H1 (cell line): Measurements from ENCODE around the gene HS1BP3. TPM values are rescaled to one million over a fixed set of nuclear protein-coding genes. Genes with fewer than 3 reads are reported as not detected.

Source experiments
- CTCF ChIA-PET: fragments of 300-600 bp; sonication (Branson Sonifier 250); formaldehyde crosslinking; loops from one replicate; lab custom pipeline; 2021; ENCODE audit not compliant: partially characterized antibody; lab: Charles Lee
- POLR2A ChIA-PET: fragments of 300-600 bp; sonication (Branson Sonifier 250); formaldehyde crosslinking; loops from one replicate; lab custom pipeline; 2021; ENCODE audit warnings: inconsistent platforms; ENCODE audit not compliant: partially characterized antibody; lab: Charles Lee
- DNase-seq, 2 experiments: peaks; one replicate each; pipeline versions ENCODE4 v3.0.0 to v3.0.0-alpha.2; 2010 to 2022; ENCODE audit warnings: low spot score in 2 of 2, low read depth in 1 of 2, mixed read lengths in 1 of 2
- FAIRE-seq: peaks from 2 replicates; lab custom pipeline; 2011; peaks lifted over from hg19 to GRCh38; lab: Jason Lieb, UNC
- H2AFZ ChIP-seq: 2 replicates; pipeline ENCODE4 v1.8.1; 2012; ENCODE audit warnings: low read length, inconsistent platforms
- H2AK5ac ChIP-seq: 2 replicates; pipeline ENCODE4 v1.6.1; 2013; ENCODE audit warnings: low read depth, low read length
- H2BK120ac ChIP-seq: replicated peaks from 2 replicates; pipeline ENCODE3; 2013; ENCODE audit warnings: low read depth, low read length, inconsistent platforms
- H2BK12ac ChIP-seq: 2 replicates; pipeline ENCODE4 v1.6.1; 2013; ENCODE audit warnings: low read depth, low read length
- H2BK15ac ChIP-seq: 2 replicates; pipeline ENCODE4 v1.6.1; 2013; ENCODE audit warnings: low read length
- H2BK20ac ChIP-seq: 2 replicates; pipeline ENCODE4 v1.6.1; 2013; ENCODE audit warnings: low read length
- H2BK5ac ChIP-seq: 2 replicates; pipeline ENCODE4 v1.6.1; 2013; ENCODE audit warnings: low read depth, low read length
- H3K14ac ChIP-seq: 2 replicates; pipeline ENCODE4 v1.6.1; 2013; ENCODE audit warnings: inconsistent platforms; ENCODE audit not compliant: insufficient read length
- H3K18ac ChIP-seq: 2 replicates; pipeline ENCODE4 v1.6.1; 2013; ENCODE audit warnings: low read length; ENCODE audit errors: extremely low read depth
- H3K23ac ChIP-seq: 2 replicates; pipeline ENCODE4 v1.6.1; 2013; ENCODE audit warnings: inconsistent platforms; ENCODE audit not compliant: insufficient read length
- H3K23me2 ChIP-seq: 2 replicates; pipeline ENCODE4 v1.6.1; 2013; ENCODE audit warnings: low read depth, low read length
- H3K27ac ChIP-seq: 2 replicates; pipeline ENCODE4 v1.6.1; 2011; ENCODE audit warnings: low read depth, low read length, inconsistent platforms
- H3K27me3 ChIP-seq, 4 experiments: replicated peaks in 1 of 4; 1 replicate in 1 of 4; 2 replicates in 3 of 4; pipeline versions ENCODE4 v1.6.1 to v1.8.1; 2011 to 2013; ENCODE audit warnings: low read length in 3 of 4, mild to moderate bottlenecking in 3 of 4, inconsistent platforms in 2 of 4, mixed read lengths in 2 of 4, moderate library complexity in 1 of 4; ENCODE audit not compliant: control insufficient read depth in 3 of 4, insufficient read depth in 3 of 4; ENCODE audit errors: extremely low read depth in 1 of 4
- H3K36me3 ChIP-seq, 4 experiments: 2 replicates each; pipeline versions ENCODE4 v1.6.1 to v1.8.1; 2011 to 2013; ENCODE audit warnings: mild to moderate bottlenecking in 4 of 4, low read length in 3 of 4, moderate library complexity in 2 of 4, control low read depth in 1 of 4, inconsistent platforms in 1 of 4; ENCODE audit not compliant: insufficient read depth in 4 of 4, control insufficient read depth in 2 of 4
- H3K4ac ChIP-seq: replicated peaks from 2 replicates; pipeline ENCODE3; 2013; ENCODE audit warnings: low read length, low read depth, mixed read lengths, inconsistent platforms; ENCODE audit not compliant: insufficient read length
- H3K4me1 ChIP-seq, 4 experiments: replicated peaks in 1 of 4; 1 replicate in 1 of 4; 2 replicates in 3 of 4; pipeline versions ENCODE4 v1.6.1 to v1.8.1; 2011 to 2013; ENCODE audit warnings: low read length in 3 of 4, inconsistent platforms in 2 of 4, mixed read lengths in 1 of 4; ENCODE audit not compliant: insufficient read depth in 4 of 4, control insufficient read depth in 3 of 4
- H3K4me2 ChIP-seq, 2 experiments: 2 replicates each; pipeline versions ENCODE4 v1.6.1 to v1.8.1; 2011 to 2013; ENCODE audit warnings: low read depth in 2 of 2, low read length in 2 of 2, control low read depth in 1 of 2, inconsistent platforms in 1 of 2, mild to moderate bottlenecking in 1 of 2; ENCODE audit not compliant: insufficient read depth in 1 of 2
- H3K4me3 ChIP-seq, 4 experiments: fragments of 200-600, 300-600 bp in 1 of 4; sonication (generic), shearing (Covaris generic), sonication (Bioruptor Twin) in 1 of 4; 2 replicates each; pipeline versions ENCODE4 v1.5.1 to v1.8.1; 2011 to 2016; ENCODE audit warnings: low read length in 4 of 4, low read depth in 3 of 4, control low read depth in 2 of 4, inconsistent platforms in 2 of 4, mild to moderate bottlenecking in 2 of 4, mixed read lengths in 1 of 4, moderate library complexity in 1 of 4; ENCODE audit not compliant: insufficient read depth in 2 of 4; ENCODE audit errors: extremely low read depth in 1 of 4
- H3K56ac ChIP-seq: replicated peaks from 2 replicates; pipeline ENCODE3; 2013; ENCODE audit warnings: low read depth, mild to moderate bottlenecking, mixed read lengths, low read length, inconsistent platforms; ENCODE audit not compliant: insufficient read length
- H3K79me1 ChIP-seq: 2 replicates; pipeline ENCODE4 v1.6.1; 2013; ENCODE audit warnings: low read depth, low read length, control low read depth
- H3K79me2 ChIP-seq, 2 experiments: 2 replicates each; pipeline versions ENCODE4 v1.6.1 to v1.8.1; 2012 to 2013; ENCODE audit warnings: low read length in 2 of 2, mild to moderate bottlenecking in 2 of 2, inconsistent platforms in 1 of 2; ENCODE audit not compliant: insufficient read depth in 2 of 2, control insufficient read depth in 1 of 2
- H3K9ac ChIP-seq, 4 experiments: replicated peaks in 1 of 4; 1 replicate in 1 of 4; 2 replicates in 3 of 4; pipeline versions ENCODE4 v1.6.1 to v1.8.1; 2011 to 2013; ENCODE audit warnings: low read depth in 3 of 4, low read length in 3 of 4, control low read depth in 2 of 4, mild to moderate bottlenecking in 2 of 4, moderate library complexity in 2 of 4, inconsistent platforms in 1 of 4; ENCODE audit errors: extremely low read depth in 1 of 4
- H3K9me3 ChIP-seq, 2 experiments: 2 replicates each; pipeline versions ENCODE4 v1.6.1 to v1.8.1; 2012 to 2013; ENCODE audit warnings: mild to moderate bottlenecking in 2 of 2, moderate library complexity in 2 of 2, control low read depth in 1 of 2, inconsistent platforms in 1 of 2, low read depth in 1 of 2, low read length in 1 of 2, mixed read lengths in 1 of 2; ENCODE audit not compliant: insufficient read depth in 2 of 2
- H4K20me1 ChIP-seq, 2 experiments: replicated peaks in 1 of 2; 2 replicates each; pipeline versions ENCODE3 to v1.8.1; 2011 to 2013; ENCODE audit warnings: inconsistent platforms in 2 of 2, low read length in 2 of 2, mild to moderate bottlenecking in 1 of 2; ENCODE audit not compliant: insufficient read depth in 2 of 2, control insufficient read depth in 1 of 2
- H4K5ac ChIP-seq: 2 replicates; pipeline ENCODE4 v1.6.1; 2013; ENCODE audit warnings: low read length, low read depth, mixed read lengths, inconsistent platforms; ENCODE audit not compliant: insufficient read length
- H4K8ac ChIP-seq: 2 replicates; pipeline ENCODE4 v1.8.0; 2013; ENCODE audit warnings: mild to moderate bottlenecking, moderate library complexity, low read length, inconsistent platforms; ENCODE audit not compliant: insufficient read depth; ENCODE audit errors: extremely low read depth
- H4K91ac ChIP-seq: replicated peaks from 2 replicates; pipeline ENCODE3; 2013; ENCODE audit warnings: low read length, mixed read lengths, inconsistent platforms; ENCODE audit not compliant: insufficient read length
- CTCF ChIP-seq, 3 experiments: IDR thresholded peaks; 1 replicate in 2 of 3; 2 replicates in 1 of 3; pipeline versions ENCODE4 v1.5.1 to v1.6.1; 2011; ENCODE audit warnings: low read length in 3 of 3, mild to moderate bottlenecking in 3 of 3, inconsistent platforms in 2 of 3, low read depth in 1 of 3, moderate library complexity in 1 of 3; ENCODE audit not compliant: insufficient read depth in 1 of 3; ENCODE audit errors: control extremely low read depth in 1 of 3
- GABPA ChIP-seq: IDR thresholded peaks from 2 replicates; pipeline ENCODE4 v1.6.1; 2011; ENCODE audit warnings: mild to moderate bottlenecking, low read length, moderate library complexity, borderline replicate concordance; ENCODE audit not compliant: insufficient read depth
- JUND ChIP-seq: IDR thresholded peaks from 2 replicates; pipeline ENCODE4 v1.6.1; 2011; ENCODE audit warnings: mild to moderate bottlenecking, improper control_type of control experiment, low read length
- RAD21 ChIP-seq, 2 experiments: IDR thresholded peaks in 1 of 2; conservative IDR thresholded peaks in 1 of 2; 2 replicates each; pipeline ENCODE4 v1.6.1; 2011; ENCODE audit warnings: low read depth in 2 of 2, low read length in 2 of 2, improper control_type of control experiment in 1 of 2, inconsistent platforms in 1 of 2, mild to moderate bottlenecking in 1 of 2, moderate library complexity in 1 of 2
- TBP ChIP-seq: IDR thresholded peaks from 2 replicates; pipeline ENCODE4 v1.6.1; 2011; ENCODE audit warnings: low read depth, low read length, improper control_type of control experiment
- ZNF274 ChIP-seq: IDR thresholded peaks from 2 replicates; pipeline ENCODE4 v1.7.0; 2012; ENCODE audit warnings: low read length, borderline replicate concordance; ENCODE audit errors: extremely low read depth
- WGBS, 2 experiments: shearing (Covaris generic) in 1 of 2; methylation state at CpG; one replicate each; pipeline versions ENCODE4 v1.1.6 to v1.1.7; 2013 to 2015; ENCODE audit warnings: low lambda C conversion rate in 2 of 2, mixed read lengths in 2 of 2, inconsistent platforms in 1 of 2, low coverage in 1 of 2, missing lambda C conversion rate in 1 of 2; ENCODE audit not compliant: insufficient replicate concordance in 2 of 2, insufficient coverage in 1 of 2, insufficient read length in 1 of 2; ENCODE audit errors: extremely low coverage in 1 of 2, missing lambda C conversion rate in 1 of 2; 5-methylcytosine and 5-hydroxymethylcytosine counted together
- polyA plus RNA-seq, 7 experiments: library from polyadenylated mRNA; depleted of rRNA in 3 of 7; stranded (reverse) in 5 of 7; unstranded in 2 of 7; fragments of >200 nt in 5 of 7; fragments of 200-250 nt in 2 of 7; gene quantifications; 1 replicate in 5 of 7; 2 replicates in 1 of 7; 4 replicates in 1 of 7; pipeline versions ENCODE4 v1.2.1 to v1.2.3, GENCODE V29; 2011 to 2013; ENCODE audit warnings: missing spikeins in 2 of 7, mixed read lengths in 2 of 7
- total RNA-seq: library from RNA; stranded (reverse); fragmentation: NEBNext Ultra II Directional; extraction: Animal tissue kit (Norgen Biotek cat#: 25700); gene quantifications from 2 replicates; pipeline ENCODE4 v1.2.1, GENCODE V29; 2021

Gene HS1BP3
- total and polyA plus RNA-seq, 2 of the 8 experiments (the other 6 are each of a cell fraction or from before 2014, with no cell fraction given): 11.1 to 11.3 TPM

- CTCF ChIA-PET: interaction anchor here (0.6 to 17.7 kb wide), 54 partner anchors 8 to 630 kb away, joined by 3 to 367 read pairs (median 5); partner anchors contain the start of genes HS1BP3, MATN3 and RHOB
- Histone ChIP-seq H2BK5ac (no peak overlapping the region), H3K4me1 (no peaks in the 10 kb centered on the region), H3K56ac (no peak overlapping the region), H2BK20ac (no peak overlapping the region), H4K8ac (no peak overlapping the region), H3K23me2 (no peaks in the 10 kb centered on the region), H2BK12ac (peak overlapping the region; percentile 4; the same call in 1 of the 2 replicates), H2AK5ac (no peak overlapping the region), H3K9ac (no peak overlapping the region), H3K79me2 (no peaks in the 10 kb centered on the region), H3K9me3 (no peaks in the 10 kb centered on the region), H2BK120ac (no peak overlapping the region), H3K79me1 (no peaks in the 10 kb centered on the region; the same call in 1 of the 2 replicates), H4K91ac (no peak overlapping the region), H3K4me3 (no peak overlapping the region), H3K4me2 (no peak overlapping the region), H4K5ac (no peak overlapping the region), H3K4ac (no peak overlapping the region), H2BK15ac (no peak overlapping the region), H3K18ac (no peak overlapping the region), H3K23ac (no peak overlapping the region), H3K27ac (no peak overlapping the region), H3K36me3 (no peaks in the 10 kb centered on the region), H4K20me1 (peaks cover 0 to 3% of the 10 kb centered on the region in 2 experiments), H3K14ac (no peak overlapping the region), H2AFZ (no peak overlapping the region), H3K27me3 (no peaks in the 10 kb centered on the region)
- peak; percentile 50 to 91 for DNase-seq
- 50% methylated on average over 25 of the region's 26 CpGs; no CpG with 5 or more reads in 1 of the 2 experiments for WGBS, 2 experiments
- POLR2A ChIA-PET: interaction anchor here (0.9 to 1.7 kb wide), 3 partner anchors 9 to 199 kb away, joined by 3 to 15 read pairs (median 4); partner anchors contain the start of genes HS1BP3 and RHOB
- no peak for FAIRE-seq
- TF ChIP-seq JUND: 0 out of 2 replicates have a peak, but pooled peaks have one; percentile 24
- no peak for TF ChIP-seq ZNF274
- TF ChIP-seq CTCF (IDR thresholded peaks at IDR 0.05; ENCODE audit: control extremely low read depth in 1 of 3, insufficient read depth in 1 of 3, low read depth in 1 of 3, low read length in 3 of 3): peak in 2 of 3 experiments; percentile 95; a peak in 3 of 4 replicates
- TF ChIP-seq RAD21 (IDR thresholded peaks at IDR 0.05 in 1 of 2, conservative IDR thresholded peaks at IDR 0.05 in 1 of 2; ENCODE audit: low read depth in 2 of 2, low read length in 2 of 2): peak; percentile 93 to 95
- peak; percentile 56; the same call in 1 of the 2 replicates for TF ChIP-seq GABPA
- TF ChIP-seq TBP: no peak
Measured at GRCh38 chr2:20642055-20642971, 8.6 kb downstream of the HS1BP3 start.
